ENCODE results near the gene CCND1. TPM values are rescaled to one million over a fixed set of nuclear protein-coding genes. Genes with fewer than 3 reads are reported as not detected.

Gene CCND1
- total RNA-seq, 1 donor from 2014 or later: 112 TPM

DNA sequence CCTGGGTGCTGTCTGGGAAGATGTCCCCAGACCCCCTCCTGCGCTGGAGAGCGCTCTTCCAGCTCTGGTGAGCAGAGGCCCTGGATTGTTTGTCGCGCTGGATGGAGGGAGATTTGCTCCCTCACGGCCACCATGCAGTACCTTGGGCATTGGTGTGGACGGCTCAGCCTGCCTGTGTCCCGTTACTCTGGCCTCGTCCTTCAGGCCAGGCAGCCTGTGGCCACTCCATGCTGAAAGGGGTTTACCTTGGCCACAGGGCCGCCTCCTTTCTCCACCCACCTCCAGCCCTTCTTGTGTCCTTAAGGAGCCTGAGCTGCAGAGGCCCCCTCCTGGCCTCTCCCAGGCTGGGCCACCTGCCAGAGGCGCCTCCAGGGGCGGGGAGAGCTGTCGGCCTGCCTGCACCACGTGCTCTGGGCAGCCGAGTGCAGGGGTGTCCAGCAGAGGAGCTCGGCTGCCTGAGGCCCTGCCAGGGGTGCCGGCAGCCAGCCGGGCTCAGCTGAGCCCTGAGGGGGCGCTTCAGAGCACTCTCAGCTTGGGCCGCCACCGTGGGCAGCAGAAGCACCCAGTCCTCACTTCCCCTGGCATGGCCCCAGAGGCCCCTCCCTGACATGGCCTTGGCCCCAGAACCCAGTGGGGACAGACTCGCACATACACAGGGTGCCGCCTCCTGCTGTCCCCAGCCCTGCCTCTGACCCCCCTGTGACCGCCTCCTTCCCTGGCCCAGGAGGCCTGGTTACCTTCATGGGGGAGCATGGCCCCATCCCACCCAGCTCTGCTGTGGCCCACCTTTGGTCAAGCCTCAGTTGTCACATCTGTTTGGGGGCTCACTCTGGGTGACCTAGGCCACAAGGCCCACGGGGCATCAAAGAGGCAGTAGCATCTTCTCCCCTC is 3.4 kb downstream of the CCND1 start:
- Histone ChIP-seq H3K27me3 (no peaks in the 10 kb centered on the region), H3K9me3 (no peaks in the 10 kb centered on the region), H3K4me1 (peaks cover 48% of the 10 kb centered on the region), H3K36me3 (peaks cover 0 to 13% of the 10 kb centered on the region in 2 donors), H3K27ac (no peak overlapping the region), H3K4me3 (peak overlapping the region in 1 of 2 donors; percentile 77)
- DNase-seq (ENCODE audit: extremely low spot score in 2 of 2): no peak
- TF ChIP-seq CTCF (IDR thresholded peaks at IDR 0.05): no peak
- no peak for TF ChIP-seq POLR2AphosphoS5 (IDR thresholded peaks at IDR 0.05; ENCODE audit: insufficient read depth in 1 of 2, low read depth in 1 of 2)
- no peak for TF ChIP-seq POLR2A (IDR thresholded peaks at IDR 0.05)
- intact Hi-C loops (cut with DNase I): loop anchor here (5.0 kb wide), 1 partner anchor 347 kb away; no protein-coding TSS in a partner anchor

- Histone ChIP-seq H3K36me3 (peaks cover 0 to 15% of the 10 kb centered on the region in 2 donors), H3K27me3 (no peaks in the 10 kb centered on the region), H3K4me3 (no peak overlapping the region), H3K9me3 (no peaks in the 10 kb centered on the region), H3K27ac (no peak overlapping the region), H3K4me1 (peaks cover 40% of the 10 kb centered on the region)
- TF ChIP-seq CTCF (IDR thresholded peaks at IDR 0.05) (no peak), POLR2A (IDR thresholded peaks at IDR 0.05) (no peak), POLR2AphosphoS5 (IDR thresholded peaks at IDR 0.05; ENCODE audit: insufficient read depth in 1 of 2, low read depth in 1 of 2) (no peak)
- intact Hi-C loops (cut with DNase I): loop anchor here (5.0 kb wide), 1 partner anchor 348 kb away; no protein-coding TSS in a partner anchor
- no peak for DNase-seq (ENCODE audit: extremely low spot score in 2 of 2)
These were observed 4.2 kb downstream of the CCND1 start for GRCh38 chr11:69644962-69645675.

- DNase-seq (ENCODE audit: extremely low spot score in 2 of 2): no peak
- no peaks in the 10 kb centered on the region for H3K27me3 ChIP-seq
- TF ChIP-seq CTCF (IDR thresholded peaks at IDR 0.05): no peak
- no peak for TF ChIP-seq POLR2A (IDR thresholded peaks at IDR 0.05)
- no peak for TF ChIP-seq POLR2AphosphoS5 (IDR thresholded peaks at IDR 0.05; ENCODE audit: insufficient read depth in 1 of 2, low read depth in 1 of 2)
- H3K4me3 ChIP-seq: no peak overlapping the region
- peaks cover 0 to 15% of the 10 kb centered on the region in 2 donors for H3K36me3 ChIP-seq
- H3K27ac ChIP-seq: no peak overlapping the region
- intact Hi-C loops (cut with DNase I): no loop called here
- H3K4me1 ChIP-seq: peaks cover 32% of the 10 kb centered on the region
- H3K9me3 ChIP-seq: no peaks in the 10 kb centered on the region
These were observed 5.0 kb downstream of the CCND1 start for GRCh38 chr11:69645801-69646492.

DNA sequence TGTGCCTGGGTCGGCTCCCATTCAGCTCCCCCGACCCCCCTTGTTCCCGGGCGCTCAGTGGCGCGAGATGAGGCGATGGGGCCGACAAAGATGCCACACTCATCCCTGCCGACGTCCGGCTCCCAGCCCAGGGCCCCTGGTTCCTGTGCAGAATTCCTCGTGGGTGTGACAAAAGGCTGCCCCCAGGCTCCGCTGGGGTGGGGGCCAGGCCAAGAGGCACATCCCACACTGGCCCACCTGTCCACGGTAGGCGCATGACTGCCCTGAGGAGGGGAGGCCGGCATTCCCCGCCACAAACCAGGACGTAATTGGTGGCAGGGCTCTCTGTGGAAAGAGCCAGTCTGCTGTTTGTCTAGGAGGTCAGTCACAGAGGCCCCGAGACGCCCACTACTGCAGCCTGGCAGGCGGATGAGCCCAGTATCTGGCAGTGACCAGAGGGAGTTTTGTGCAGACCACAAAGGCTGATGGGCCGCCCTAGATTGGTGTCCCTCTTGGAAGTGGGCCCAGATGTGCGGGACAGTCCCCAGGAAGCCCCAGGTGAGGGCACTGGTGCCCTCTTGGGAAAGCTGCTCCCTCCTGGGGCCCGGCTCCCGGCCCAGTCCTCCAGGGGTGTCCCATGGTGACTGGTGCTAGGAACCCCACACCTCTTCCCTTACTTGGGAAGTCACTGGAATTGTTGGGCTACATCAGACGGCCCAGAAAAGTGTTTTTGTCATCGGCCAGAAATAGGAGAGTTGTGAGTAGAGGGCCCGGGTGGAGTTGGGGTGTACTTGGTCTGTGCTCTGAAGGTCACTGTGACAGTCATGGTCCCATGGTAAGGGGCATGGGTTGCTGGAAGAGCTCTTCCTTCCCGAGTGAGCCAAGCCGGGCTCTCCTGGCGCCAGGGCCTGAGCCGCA is 5.8 kb downstream of the CCND1 start:
- Histone ChIP-seq H3K4me1 (peaks cover 25% of the 10 kb centered on the region), H3K4me3 (no peak overlapping the region), H3K9me3 (no peaks in the 10 kb centered on the region), H3K27ac (no peak overlapping the region), H3K36me3 (peaks cover 0 to 19% of the 10 kb centered on the region in 2 donors), H3K27me3 (no peaks in the 10 kb centered on the region)
- no peak for DNase-seq (ENCODE audit: extremely low spot score in 2 of 2)
- intact Hi-C loops (cut with DNase I): no loop called here
- no peak for TF ChIP-seq CTCF (IDR thresholded peaks at IDR 0.05)

Data from vagina (tissue), 2 donors.